Cardiac septum (tissue), 1 donor: ENCODE results near the gene UBQLN2. TPM values are rescaled to one million over a fixed set of nuclear protein-coding genes. Genes with fewer than 3 reads are reported as not detected.

Experiments used
- total RNA-seq: library from RNA; stranded (reverse); fragmentation: NEBNext Ultra II Directional; extraction: Animal tissue kit (Norgen Biotek cat#: 25700); gene quantifications from one replicate; pipeline ENCODE4 v1.2.1, GENCODE V29; 2021
- donor health status: DM: no; HTN: no; CAD: no.

Gene UBQLN2
- total RNA-seq, 1 donor from 2014 or later = 34.7 TPM

Other genes starting within 250 kb of the UBQLN2 start
- 29.9 TPM for gene NBDY, start 165.6 kb downstream of the UBQLN2 start, total RNA-seq